HG02759 (cell line): ENCODE data around the gene DOCK10.

ENCODE experiments used
- ATAC-seq: cut with Tn5 transposase; IDR thresholded peaks from one replicate; pipeline ENCODE4 v1.9.1; 2021; ENCODE audit warnings: mild to moderate bottlenecking, moderate library complexity; ENCODE audit not compliant: unreplicated experiment

Gene DOCK10

GRCh38 chr2:224846686-224847085, 195.6 kb downstream of the DOCK10 start:
- no peak for ATAC-seq

GRCh38 chr2:224846161-224846560, 196.1 kb downstream of the DOCK10 start:
- no peak for ATAC-seq

GRCh38 chr2:224843141-224843540, 199.1 kb downstream of the DOCK10 start:
- no peak for ATAC-seq

- ATAC-seq = no peak
Measured at GRCh38 chr2:224841910-224842309, 200.4 kb downstream of the DOCK10 start.

- ATAC-seq = no peak
Measured at GRCh38 chr2:224838335-224838734, 203.9 kb downstream of the DOCK10 start.

GRCh38 chr2:224837558-224837957, 204.7 kb downstream of the DOCK10 start:
- ATAC-seq = no peak

- no peak for ATAC-seq
Measured at GRCh38 chr2:224837066-224837465, 205.2 kb downstream of the DOCK10 start.

GRCh38 chr2:224836263-224836662, 206.0 kb downstream of the DOCK10 start:
- ATAC-seq = no peak

- no peak for ATAC-seq
Measured at GRCh38 chr2:224835405-224835804, 206.9 kb downstream of the DOCK10 start.

GRCh38 chr2:224833986-224834385, 208.3 kb downstream of the DOCK10 start:
- ATAC-seq = no peak

GRCh38 chr2:224832207-224832606, 210.1 kb downstream of the DOCK10 start:
- no peak for ATAC-seq

- no peak for ATAC-seq
Measured at GRCh38 chr2:224831530-224831929, 210.7 kb downstream of the DOCK10 start.

- ATAC-seq = no peak
Measured at GRCh38 chr2:224820283-224820991, 221.8 kb downstream of the DOCK10 start.

- ATAC-seq = no peak
Measured at GRCh38 chr2:224819075-224819474, 223.2 kb downstream of the DOCK10 start.

GRCh38 chr2:224817676-224818075, 224.6 kb downstream of the DOCK10 start:
- no peak for ATAC-seq

GRCh38 chr2:224816816-224817215, 225.5 kb downstream of the DOCK10 start:
- no peak for ATAC-seq

GRCh38 chr2:224813578-224813977, 228.7 kb downstream of the DOCK10 start:
- ATAC-seq = no peak

GRCh38 chr2:224807153-224807964, 234.9 kb downstream of the DOCK10 start:
- ATAC-seq = no peak

GRCh38 chr2:224803930-224804329, 238.3 kb downstream of the DOCK10 start:
- ATAC-seq = no peak

- ATAC-seq = no peak
Measured at GRCh38 chr2:224802407-224802806, 239.9 kb downstream of the DOCK10 start.

GRCh38 chr2:224801360-224801759, 240.9 kb downstream of the DOCK10 start:
- ATAC-seq = no peak

- no peak for ATAC-seq
Measured at GRCh38 chr2:224799691-224800090, 242.6 kb downstream of the DOCK10 start.
